Measurements from ENCODE around the gene LILRA5.
"Not testable (repeated sequence)": the region's sequence is repeated elsewhere in the genome, so short reads cannot be mapped to it uniquely, and the experiment has no call there.

DNA sequence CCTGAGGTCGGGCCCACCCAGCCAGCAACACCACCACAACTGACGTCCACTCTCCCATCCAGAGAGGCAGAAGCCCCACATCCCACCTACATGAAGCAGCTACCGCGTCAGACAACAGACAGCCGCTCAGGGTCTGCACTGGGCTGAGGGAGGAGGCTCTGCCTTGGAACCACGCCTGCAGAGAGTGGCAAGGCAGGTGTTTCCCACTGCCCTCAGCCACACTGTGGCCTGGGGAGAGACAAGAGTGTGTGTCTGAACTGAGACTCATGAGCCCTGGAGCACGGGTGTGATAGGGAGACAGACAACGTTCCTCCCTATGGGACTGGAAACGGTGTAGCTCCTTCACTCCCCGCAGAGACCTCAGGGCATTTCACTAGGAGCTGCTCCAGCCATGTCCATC lies 26.7 kb downstream of the LILRA5 start:
- TF ChIP-seq EP300 (IDR thresholded peaks at IDR 0.05; ENCODE audit: borderline replicate concordance in 1 of 2, low read depth in 2 of 2, low read length in 2 of 2); POLR2AphosphoS5 (IDR thresholded peaks at IDR 0.05; ENCODE audit: low read depth, low read length); EZH2 (IDR thresholded peaks at IDR 0.05; ENCODE audit: low read depth, low read length, severe bottlenecking); HDAC2 (IDR thresholded peaks at IDR 0.05; ENCODE audit: borderline replicate concordance in 1 of 2, low read depth in 2 of 2, low read length in 2 of 2); CHD2 (IDR thresholded peaks at IDR 0.05; ENCODE audit: low read length): not testable (repeated sequence)
- TF ChIP-seq, protein P1, sequence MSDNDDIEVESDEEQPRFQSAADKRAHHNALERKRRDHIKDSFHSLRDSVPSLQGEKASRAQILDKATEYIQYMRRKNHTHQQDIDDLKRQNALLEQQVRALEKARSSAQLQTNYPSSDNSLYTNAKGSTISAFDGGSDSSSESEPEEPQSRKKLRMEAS (IDR thresholded peaks at IDR 0.05): not testable (repeated sequence)
- TF ChIP-seq, protein P2, sequence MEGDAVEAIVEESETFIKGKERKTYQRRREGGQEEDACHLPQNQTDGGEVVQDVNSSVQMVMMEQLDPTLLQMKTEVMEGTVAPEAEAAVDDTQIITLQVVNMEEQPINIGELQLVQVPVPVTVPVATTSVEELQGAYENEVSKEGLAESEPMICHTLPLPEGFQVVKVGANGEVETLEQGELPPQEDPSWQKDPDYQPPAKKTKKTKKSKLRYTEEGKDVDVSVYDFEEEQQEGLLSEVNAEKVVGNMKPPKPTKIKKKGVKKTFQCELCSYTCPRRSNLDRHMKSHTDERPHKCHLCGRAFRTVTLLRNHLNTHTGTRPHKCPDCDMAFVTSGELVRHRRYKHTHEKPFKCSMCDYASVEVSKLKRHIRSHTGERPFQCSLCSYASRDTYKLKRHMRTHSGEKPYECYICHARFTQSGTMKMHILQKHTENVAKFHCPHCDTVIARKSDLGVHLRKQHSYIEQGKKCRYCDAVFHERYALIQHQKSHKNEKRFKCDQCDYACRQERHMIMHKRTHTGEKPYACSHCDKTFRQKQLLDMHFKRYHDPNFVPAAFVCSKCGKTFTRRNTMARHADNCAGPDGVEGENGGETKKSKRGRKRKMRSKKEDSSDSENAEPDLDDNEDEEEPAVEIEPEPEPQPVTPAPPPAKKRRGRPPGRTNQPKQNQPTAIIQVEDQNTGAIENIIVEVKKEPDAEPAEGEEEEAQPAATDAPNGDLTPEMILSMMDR (IDR thresholded peaks at IDR 0.05; ENCODE audit: control extremely low read depth in 1 of 3, insufficient read depth in 1 of 3, low read depth in 1 of 3, low read length in 3 of 3): not testable (repeated sequence)

Measured in H1 (cell line).